ENCODE data around the gene DTHD1.

The DTHD1 gene

GRCh38 chr4:36349938-36350549, 68.6 kb downstream of the DTHD1 start:
- DNase-seq: no peak

GRCh38 chr4:36351082-36351666, 69.8 kb downstream of the DTHD1 start:
- DNase-seq: peak; percentile 71

GRCh38 chr4:36353998-36354397, 72.6 kb downstream of the DTHD1 start:
- DNase-seq: no peak

GRCh38 chr4:36358173-36358572, 76.8 kb downstream of the DTHD1 start:
- DNase-seq: no peak

- DNase-seq: no peak
These were observed 79.3 kb downstream of the DTHD1 start for GRCh38 chr4:36360755-36361154.

- no peak for DNase-seq
These were observed 81.6 kb downstream of the DTHD1 start for GRCh38 chr4:36363024-36363423.

- no peak for DNase-seq
These were observed 93.6 kb downstream of the DTHD1 start for GRCh38 chr4:36374836-36375511.

- DNase-seq: peak; percentile 44
These were observed 104.6 kb downstream of the DTHD1 start for GRCh38 chr4:36385951-36386571.

- no peak for DNase-seq
These were observed 105.3 kb downstream of the DTHD1 start for GRCh38 chr4:36386691-36387090.

- no peak for DNase-seq
These were observed 107.3 kb downstream of the DTHD1 start for GRCh38 chr4:36388710-36389109.

GRCh38 chr4:36391411-36391810, 110.0 kb downstream of the DTHD1 start:
- DNase-seq: no peak

- DNase-seq: no peak
These were observed 110.6 kb downstream of the DTHD1 start for GRCh38 chr4:36392024-36392423.

GRCh38 chr4:36392916-36393315, 111.5 kb downstream of the DTHD1 start:
- no peak for DNase-seq
